Activated CD4-positive, alpha-beta memory T cell treated with anti-CD3 and anti-CD28 coated beads, Interleukin-2, amount 10 ng/mL, durations not matched to agents 7 days and 5 days (primary cell): ENCODE measurements around the gene TRDN. TPM values are rescaled to one million over a fixed set of nuclear protein-coding genes. Genes with fewer than 3 reads are reported as not detected.
"Not testable (repeated sequence)": the region's sequence is repeated elsewhere in the genome, so short reads cannot be mapped to it uniquely, and the experiment has no call there.

Source experiments
- CTCF ChIA-PET: fragments of 350-600 bp; sonication (Branson Sonifier 250); formaldehyde crosslinking; loops from one replicate; lab custom pipeline; 2021; ENCODE audit warnings: antibody characterized with exemption, inconsistent platforms; lab: Charles Lee
- POLR2A ChIA-PET: fragments of 350-600 bp; sonication (Branson Sonifier 250); formaldehyde crosslinking; loops from one replicate; lab custom pipeline; 2021; ENCODE audit warnings: antibody characterized with exemption; lab: Charles Lee
- DNase-seq: peaks from one replicate; pipeline ENCODE4 v3.0.0-alpha.2; 2020
- H3K27ac Mint-ChIP-seq: one replicate; pipeline ENCODE4 v1.8.0; 2021; ENCODE audit warnings: mild to moderate bottlenecking, mixed read lengths
- H3K27me3 Mint-ChIP-seq: one replicate; pipeline ENCODE4 v1.8.0; 2021; ENCODE audit warnings: mixed read lengths
- H3K36me3 Mint-ChIP-seq: one replicate; pipeline ENCODE4 v1.8.0; 2021; ENCODE audit warnings: low read depth, mixed read lengths
- H3K4me1 Mint-ChIP-seq: one replicate; pipeline ENCODE4 v1.8.0; 2021; ENCODE audit warnings: mixed read lengths
- H3K4me3 Mint-ChIP-seq: one replicate; pipeline ENCODE4 v1.8.0; 2021; ENCODE audit warnings: mild to moderate bottlenecking, mixed read lengths
- H3K9me3 Mint-ChIP-seq: one replicate; pipeline ENCODE4 v1.8.0; 2021; ENCODE audit warnings: mixed read lengths
- total RNA-seq, 2 experiments: library from RNA; stranded (reverse); gene quantifications; one replicate each; pipeline ENCODE4 v1.2.3, GENCODE V29; 2021

Gene TRDN
- total RNA-seq, 2 experiments from 2014 or later, result not detected

DNA sequence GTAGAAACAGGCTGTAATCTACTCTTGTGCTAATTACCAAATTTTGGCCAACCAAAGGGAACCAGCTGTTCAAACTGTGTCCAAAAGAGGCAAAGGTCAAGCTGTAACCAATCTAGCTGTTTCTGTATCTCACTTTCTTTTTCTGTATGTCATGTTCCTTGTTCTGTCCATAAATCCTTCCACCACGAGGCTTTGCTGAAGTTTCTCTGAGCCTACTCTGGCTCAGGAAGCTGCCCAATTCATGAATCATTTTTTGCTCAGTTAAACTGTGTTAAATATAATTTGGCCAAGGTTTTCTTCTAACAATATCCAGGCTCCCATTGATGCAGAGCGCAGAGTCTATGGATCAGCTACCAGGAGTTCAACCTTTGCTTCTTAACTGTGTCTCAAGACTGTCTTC is 272.8 kb downstream of the TRDN start:
- no peak overlapping the region for H3K27ac Mint-ChIP-seq
- ChIA-PET CTCF (no interaction called here), POLR2A (no interaction called here)
- DNase-seq, result no peak
- no peaks in the 10 kb centered on the region for H3K27me3 Mint-ChIP-seq
- H3K36me3 Mint-ChIP-seq, result no peaks in the 10 kb centered on the region
- peaks cover 14% of the 10 kb centered on the region for H3K9me3 Mint-ChIP-seq
- H3K4me1 Mint-ChIP-seq, result no peaks in the 10 kb centered on the region
- no peak overlapping the region for H3K4me3 Mint-ChIP-seq

DNA sequence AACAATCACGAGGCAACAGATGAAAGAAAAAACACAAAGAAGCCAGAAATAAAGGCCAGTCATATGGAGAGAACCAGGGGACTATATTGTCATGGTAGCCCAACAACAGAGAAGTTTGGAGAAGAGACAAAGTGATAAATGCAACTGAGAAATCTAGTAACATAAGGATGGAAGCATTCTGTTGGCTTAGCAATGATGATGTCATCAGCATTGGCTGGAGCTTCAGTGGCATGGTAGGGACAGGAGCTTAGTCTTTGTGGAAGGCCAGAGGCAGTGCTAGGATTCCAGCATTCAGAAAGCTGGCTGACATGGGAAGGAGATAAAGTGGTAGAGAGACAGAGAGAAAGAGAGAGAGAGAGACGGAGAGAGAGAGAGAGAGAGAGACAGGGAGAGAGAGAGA is 276.4 kb downstream of the TRDN start:
- Mint-ChIP-seq H3K36me3 (no peaks in the 10 kb centered on the region), H3K4me3 (no peak overlapping the region), H3K27me3 (no peaks in the 10 kb centered on the region), H3K4me1 (no peaks in the 10 kb centered on the region), H3K9me3 (peaks cover 15% of the 10 kb centered on the region), H3K27ac (no peak overlapping the region)
- CTCF ChIA-PET, result no interaction called here
- DNase-seq, result no peak
- POLR2A ChIA-PET, result no interaction called here

DNA sequence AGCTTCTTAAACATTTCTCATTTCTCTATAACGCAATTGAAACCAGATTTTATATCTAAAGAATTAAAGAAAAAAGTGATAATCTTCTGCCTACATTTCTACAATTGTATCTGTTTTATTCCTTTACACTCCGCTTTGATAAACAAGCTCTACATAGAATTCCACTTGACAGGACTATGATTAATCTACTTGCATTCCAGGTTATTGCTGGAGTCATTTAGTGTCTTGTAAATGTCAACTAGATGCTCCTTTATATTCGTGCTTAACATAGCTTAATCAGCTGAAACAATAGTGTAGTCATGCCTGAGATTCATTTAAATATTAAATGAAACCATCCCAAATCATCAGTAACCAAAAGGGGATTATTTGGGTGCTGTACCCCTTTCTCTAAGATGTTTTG is 284.0 kb downstream of the TRDN start:
- DNase-seq, result no peak
- ChIA-PET CTCF (no interaction called here), POLR2A (no interaction called here)
- H3K4me3 Mint-ChIP-seq, result no peak overlapping the region
- no peaks in the 10 kb centered on the region for H3K27me3 Mint-ChIP-seq
- H3K4me1 Mint-ChIP-seq, result no peaks in the 10 kb centered on the region
- H3K36me3 Mint-ChIP-seq, result no peaks in the 10 kb centered on the region
- no peaks in the 10 kb centered on the region for H3K9me3 Mint-ChIP-seq
- no peak overlapping the region for H3K27ac Mint-ChIP-seq

DNA sequence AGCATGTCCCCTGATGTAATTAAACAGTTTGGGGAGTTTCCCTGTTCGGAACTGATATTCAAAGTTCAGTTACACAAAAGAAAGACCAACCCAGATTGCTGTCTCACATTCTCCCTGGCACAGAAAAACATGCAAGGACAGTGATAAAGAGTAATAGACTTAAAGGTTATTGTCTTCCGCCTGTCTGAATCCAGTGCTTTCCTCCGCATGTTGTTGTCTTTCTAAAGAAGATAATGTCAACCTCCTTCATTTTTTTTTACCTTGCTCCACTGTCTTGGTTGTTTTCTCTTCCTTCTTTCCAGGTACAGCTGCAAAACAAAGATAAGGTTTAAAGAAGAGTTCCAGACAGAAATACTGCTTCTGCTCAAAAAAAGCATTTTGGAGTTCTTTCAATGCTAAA is 284.5 kb downstream of the TRDN start:
- CTCF ChIA-PET, result no interaction called here
- Mint-ChIP-seq H3K9me3 (no peaks in the 10 kb centered on the region), H3K36me3 (no peaks in the 10 kb centered on the region), H3K4me1 (no peaks in the 10 kb centered on the region), H3K27ac (no peak overlapping the region), H3K4me3 (no peak overlapping the region), H3K27me3 (no peaks in the 10 kb centered on the region)
- POLR2A ChIA-PET, result no interaction called here
- no peak for DNase-seq

DNA sequence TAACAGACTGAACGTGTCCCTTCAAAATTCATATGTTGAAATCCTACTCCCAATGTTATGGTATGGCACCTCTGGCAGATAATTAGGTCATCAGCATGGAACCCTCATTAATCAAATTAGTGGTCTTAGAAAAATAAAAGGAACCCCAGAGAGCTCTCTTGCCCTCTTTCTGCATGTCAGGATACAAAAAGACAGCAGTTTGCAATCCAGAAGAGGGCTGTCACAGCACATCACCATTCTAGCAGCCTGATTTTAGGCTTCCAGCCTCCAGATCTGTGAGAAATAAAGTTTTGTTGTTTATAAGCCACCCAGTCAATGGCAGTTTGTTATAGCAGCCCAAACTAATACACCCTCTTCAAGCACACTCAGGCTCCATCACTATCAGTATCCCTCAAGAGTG is 292.9 kb downstream of the TRDN start:
- POLR2A ChIA-PET, result no interaction called here
- H3K36me3 Mint-ChIP-seq, result no peaks in the 10 kb centered on the region
- CTCF ChIA-PET, result no interaction called here
- no peaks in the 10 kb centered on the region for H3K9me3 Mint-ChIP-seq
- no peak for DNase-seq
- no peak overlapping the region for H3K4me3 Mint-ChIP-seq
- H3K4me1 Mint-ChIP-seq, result no peaks in the 10 kb centered on the region
- H3K27ac Mint-ChIP-seq, result no peak overlapping the region
- no peaks in the 10 kb centered on the region for H3K27me3 Mint-ChIP-seq

DNA sequence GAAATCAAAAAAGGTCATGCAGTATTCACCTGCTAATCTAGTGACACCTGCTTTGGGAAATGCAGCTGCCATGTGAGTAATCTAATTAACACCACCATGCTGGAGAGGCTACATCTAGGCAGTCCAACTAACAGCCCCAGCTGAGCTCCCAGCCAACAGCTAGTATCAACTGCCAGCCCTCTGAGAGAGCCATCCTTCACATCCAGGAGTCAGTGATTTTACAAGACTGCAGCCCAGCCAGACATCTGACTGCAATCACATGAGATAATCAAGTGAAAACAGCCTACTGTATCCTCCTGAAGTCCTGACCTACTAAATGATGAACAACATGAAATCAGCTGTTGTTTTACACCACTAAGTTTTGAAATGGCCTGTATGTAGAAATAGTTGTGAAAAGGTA is 298.4 kb downstream of the TRDN start:
- Mint-ChIP-seq H3K27me3 (no peaks in the 10 kb centered on the region), H3K27ac (no peak overlapping the region), H3K4me1 (no peaks in the 10 kb centered on the region), H3K4me3 (no peak overlapping the region), H3K9me3 (no peaks in the 10 kb centered on the region), H3K36me3 (no peaks in the 10 kb centered on the region)
- DNase-seq, result no peak
- CTCF ChIA-PET, result no interaction called here
- POLR2A ChIA-PET, result no interaction called here

DNA sequence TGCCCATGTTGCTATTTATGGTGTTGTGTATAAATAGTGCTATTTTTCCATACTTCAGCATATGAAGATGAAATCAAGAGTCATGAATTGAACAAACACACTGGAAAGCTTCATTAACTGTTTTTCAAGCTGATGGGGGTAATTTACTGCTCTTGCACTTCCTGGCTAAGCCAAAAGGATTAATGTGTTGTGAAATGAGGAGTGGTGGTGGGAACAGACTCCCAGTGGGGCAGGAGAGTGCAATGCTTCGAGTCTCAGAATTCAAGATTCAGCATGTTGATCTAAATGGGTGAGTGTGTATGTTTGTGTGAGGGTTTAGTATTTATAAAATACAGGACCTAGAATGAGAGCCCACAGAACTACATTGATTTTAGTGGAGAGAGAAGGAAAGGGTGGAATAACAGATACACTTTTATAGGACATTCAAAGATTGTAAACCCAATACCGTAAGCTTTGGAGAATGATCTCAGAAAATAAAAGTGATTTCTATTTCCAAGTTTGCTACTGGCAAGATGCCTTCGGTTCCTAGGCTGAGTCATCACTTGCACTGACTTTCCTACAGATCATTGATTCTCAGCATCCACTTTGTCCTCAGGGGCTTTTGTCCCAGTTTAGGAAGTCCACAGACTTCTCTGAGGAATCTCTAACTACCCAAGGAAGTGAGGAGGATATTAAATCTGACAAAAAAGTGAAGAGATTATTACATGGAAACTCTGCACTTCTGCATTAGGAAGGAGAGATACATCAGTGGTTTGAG is 303.6 kb downstream of the TRDN start:
- H3K36me3 Mint-ChIP-seq, result no peaks in the 10 kb centered on the region
- no peak for DNase-seq
- H3K4me1 Mint-ChIP-seq, result no peaks in the 10 kb centered on the region
- H3K27me3 Mint-ChIP-seq, result no peaks in the 10 kb centered on the region
- H3K27ac Mint-ChIP-seq, result no peak overlapping the region
- ChIA-PET CTCF (no interaction called here), POLR2A (no interaction called here)
- H3K4me3 Mint-ChIP-seq, result no peak overlapping the region
- no peaks in the 10 kb centered on the region for H3K9me3 Mint-ChIP-seq

DNA sequence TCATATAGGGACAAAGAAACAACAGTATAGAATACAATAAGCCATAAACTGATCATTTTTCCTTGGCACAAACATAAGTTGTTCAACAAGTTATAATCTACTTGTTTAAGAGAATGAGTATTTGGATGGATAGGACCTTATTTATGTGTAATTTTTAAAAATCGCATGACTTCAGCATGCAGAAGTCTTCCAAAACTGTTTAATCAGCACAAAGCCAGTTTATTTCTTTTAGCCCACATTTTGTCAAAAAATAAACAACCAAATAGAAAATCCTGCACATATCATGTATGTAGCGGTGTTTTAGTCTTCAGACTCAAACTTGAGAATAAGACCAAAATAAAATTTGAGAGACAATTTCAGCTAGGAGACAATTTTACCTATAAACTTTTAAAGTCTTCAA is 304.7 kb downstream of the TRDN start:
- Mint-ChIP-seq H3K27me3 (no peaks in the 10 kb centered on the region), H3K4me1 (no peaks in the 10 kb centered on the region), H3K36me3 (no peaks in the 10 kb centered on the region), H3K27ac (no peak overlapping the region), H3K9me3 (no peaks in the 10 kb centered on the region), H3K4me3 (no peak overlapping the region)
- ChIA-PET CTCF (no interaction called here), POLR2A (no interaction called here)
- DNase-seq, result no peak

DNA sequence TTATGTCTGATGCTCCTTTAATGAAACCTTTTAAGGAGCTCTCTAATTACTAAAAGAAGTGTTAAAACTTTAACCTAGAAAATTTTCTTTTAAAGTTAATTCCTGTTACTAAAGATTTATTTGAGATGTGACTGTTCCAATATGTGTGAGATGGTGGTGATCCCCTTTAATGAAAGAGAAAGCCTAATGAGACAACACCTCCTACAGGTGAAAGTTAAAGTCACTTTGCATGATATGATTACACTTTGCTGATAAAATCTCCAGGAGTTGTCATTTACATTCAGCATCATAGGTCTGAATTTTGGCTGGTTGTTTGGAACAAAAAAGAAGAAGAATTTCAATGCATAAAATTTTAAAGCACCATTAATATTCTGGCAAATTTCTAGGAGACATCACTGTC is 307.4 kb downstream of the TRDN start:
- Mint-ChIP-seq H3K36me3 (no peaks in the 10 kb centered on the region), H3K4me3 (no peak overlapping the region), H3K27ac (no peak overlapping the region), H3K27me3 (no peaks in the 10 kb centered on the region), H3K9me3 (no peaks in the 10 kb centered on the region), H3K4me1 (no peaks in the 10 kb centered on the region)
- CTCF ChIA-PET, result no interaction called here
- POLR2A ChIA-PET, result no interaction called here
- DNase-seq, result no peak

DNA sequence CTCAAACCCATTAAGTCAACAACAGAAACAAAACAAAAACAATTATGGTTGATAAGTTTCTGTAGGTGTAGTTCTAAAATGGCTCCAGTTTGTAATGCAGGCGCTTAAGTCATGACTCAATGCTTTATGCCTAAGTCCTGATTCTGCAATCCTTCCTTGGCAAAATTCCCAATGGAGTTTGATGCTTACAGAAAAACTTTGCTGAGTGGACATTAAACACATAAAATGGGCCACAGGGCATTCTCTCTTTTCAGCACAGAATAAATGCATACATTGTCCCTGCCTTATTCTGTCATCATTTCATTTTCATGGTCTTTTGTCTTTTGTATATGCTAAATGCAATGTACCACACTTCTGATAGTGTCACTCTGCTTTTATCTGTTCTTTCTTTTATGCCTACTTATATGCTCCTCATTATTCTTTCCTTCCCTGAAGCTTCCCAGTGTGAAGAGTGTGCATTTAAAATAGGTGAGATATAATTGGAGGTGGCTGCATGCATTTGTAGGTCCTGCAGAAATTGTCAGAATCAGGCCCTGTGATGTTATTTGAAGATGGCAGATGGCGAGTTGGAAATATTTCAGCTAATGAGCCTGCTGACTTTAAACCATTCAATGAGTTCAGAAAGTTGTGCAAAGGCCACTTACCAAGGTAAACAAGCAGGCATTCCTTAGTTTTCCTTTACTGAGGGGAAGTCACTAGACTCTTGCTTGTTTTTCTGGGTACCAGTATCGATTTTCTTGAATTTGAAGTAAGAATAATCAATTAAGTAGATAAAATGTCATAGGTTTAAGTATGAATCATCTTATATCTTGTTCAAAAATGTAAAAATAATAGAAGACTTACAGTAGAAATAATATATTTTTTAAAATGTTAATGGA is 313.1 kb downstream of the TRDN start:
- no peak overlapping the region for H3K4me3 Mint-ChIP-seq
- no peaks in the 10 kb centered on the region for H3K36me3 Mint-ChIP-seq
- no peaks in the 10 kb centered on the region for H3K4me1 Mint-ChIP-seq
- no peaks in the 10 kb centered on the region for H3K27me3 Mint-ChIP-seq
- no peak for DNase-seq
- H3K9me3 Mint-ChIP-seq, result no peaks in the 10 kb centered on the region
- CTCF ChIA-PET, result no interaction called here
- H3K27ac Mint-ChIP-seq, result no peak overlapping the region
- POLR2A ChIA-PET, result no interaction called here

DNA sequence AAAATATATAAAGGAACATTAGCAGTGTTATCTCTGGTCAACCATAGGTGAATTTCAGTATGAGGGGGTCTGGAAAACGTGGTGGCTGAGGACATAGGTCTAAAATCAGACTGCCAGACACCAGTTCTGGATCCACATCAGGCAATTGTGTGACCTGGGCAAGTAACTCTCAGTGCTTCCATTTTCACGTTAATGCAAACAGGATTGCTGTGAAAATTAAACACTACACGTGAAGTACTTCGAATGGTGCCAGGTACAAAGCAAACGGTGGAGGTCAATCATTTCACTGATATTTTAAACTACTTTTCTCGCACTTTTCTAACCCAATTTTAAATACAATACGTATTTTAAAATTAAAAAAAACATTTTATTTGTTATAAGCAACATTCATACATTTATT is 315.7 kb downstream of the TRDN start:
- no peaks in the 10 kb centered on the region for H3K4me1 Mint-ChIP-seq
- H3K9me3 Mint-ChIP-seq, result no peaks in the 10 kb centered on the region
- no peaks in the 10 kb centered on the region for H3K27me3 Mint-ChIP-seq
- no peaks in the 10 kb centered on the region for H3K36me3 Mint-ChIP-seq
- no peak overlapping the region for H3K4me3 Mint-ChIP-seq
- H3K27ac Mint-ChIP-seq, result no peak overlapping the region
- CTCF ChIA-PET, result no interaction called here
- DNase-seq, result no peak
- POLR2A ChIA-PET, result no interaction called here

DNA sequence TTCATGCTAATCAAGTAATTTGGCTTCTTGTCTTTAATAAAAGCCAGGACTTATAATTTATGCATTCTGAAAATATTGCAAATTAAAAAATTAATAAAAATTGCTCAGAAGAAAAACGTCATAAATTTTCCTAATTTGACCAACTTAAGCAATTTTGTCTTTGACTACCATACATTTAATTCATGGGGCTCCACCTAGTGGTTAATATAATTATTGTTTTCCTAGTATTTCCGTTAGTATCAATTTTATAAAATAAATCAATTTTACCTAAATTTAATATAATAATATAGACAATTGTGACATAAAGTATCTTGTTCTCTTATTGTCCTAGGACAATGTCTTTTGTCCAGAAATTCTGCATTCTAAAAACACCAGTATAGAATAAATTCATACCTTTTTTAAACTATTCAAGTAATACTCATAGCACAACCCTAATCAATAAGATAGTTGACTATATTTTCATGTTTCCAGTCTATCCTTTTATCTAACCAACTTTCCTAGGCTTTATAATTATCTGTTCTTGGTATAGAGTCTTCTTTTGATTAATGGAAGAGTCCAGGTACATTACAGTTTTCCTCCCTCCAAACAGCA is 319.9 kb downstream of the TRDN start:
- no peak overlapping the region for H3K27ac Mint-ChIP-seq
- no peak for DNase-seq
- CTCF ChIA-PET, result interaction anchor here (2.5 kb wide), 1 partner anchor 447 kb away, joined by 9 read pairs; no protein-coding TSS in a partner anchor
- H3K4me1 Mint-ChIP-seq, result no peaks in the 10 kb centered on the region
- H3K4me3 Mint-ChIP-seq, result no peak overlapping the region
- H3K27me3 Mint-ChIP-seq, result no peaks in the 10 kb centered on the region
- no peaks in the 10 kb centered on the region for H3K36me3 Mint-ChIP-seq
- POLR2A ChIA-PET, result no interaction called here
- H3K9me3 Mint-ChIP-seq, result no peaks in the 10 kb centered on the region

DNA sequence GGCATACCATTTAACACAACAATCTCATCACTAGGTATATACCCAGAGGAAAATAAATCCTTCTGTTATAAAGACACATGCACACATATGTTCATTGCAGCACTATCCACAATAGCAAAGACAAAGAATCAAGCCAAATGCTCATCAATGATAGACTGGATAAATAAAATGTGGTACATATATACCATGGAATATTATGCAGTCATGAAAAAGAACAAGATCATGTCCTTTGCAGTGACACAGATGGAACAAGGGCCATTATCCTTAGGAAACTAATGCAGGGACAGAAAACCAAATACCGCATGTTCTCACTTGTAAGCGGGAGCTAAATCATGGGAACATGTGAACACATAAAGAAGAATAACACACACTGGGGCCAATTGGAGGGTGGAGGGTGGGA is 322.3 kb downstream of the TRDN start:
- H3K36me3 Mint-ChIP-seq, H3K4me3 Mint-ChIP-seq, POLR2A ChIA-PET, H3K4me1 Mint-ChIP-seq, CTCF ChIA-PET, H3K27ac Mint-ChIP-seq, H3K9me3 Mint-ChIP-seq, H3K27me3 Mint-ChIP-seq, DNase-seq: not testable (repeated sequence)
